Naive thymus-derived CD4-positive, alpha-beta T cell (primary cell): ENCODE data around the gene FSTL3. TPM values are rescaled to one million over a fixed set of nuclear protein-coding genes. Genes with fewer than 3 reads are reported as not detected.

Experiments used
- ATAC-seq: fragments of 150-1000 bp; cut with Tn5 transposase; 2 replicates; pipeline ENCODE4 v1.10.0; 2021; ENCODE audit warnings: mild to moderate bottlenecking, moderate library complexity
- CTCF ChIA-PET: fragments of 350-600 bp; sonication (Branson Sonifier 250); formaldehyde crosslinking; loops from one replicate; lab custom pipeline; 2021; ENCODE audit warnings: antibody characterized with exemption; lab: Charles Lee
- POLR2A ChIA-PET: fragments of 350-600 bp; sonication (Branson Sonifier 250); formaldehyde crosslinking; loops from one replicate; lab custom pipeline; 2021; ENCODE audit warnings: antibody characterized with exemption, inconsistent platforms; lab: Charles Lee
- DNase-seq, 9 donors: peaks; one replicate each; pipeline versions ENCODE4 v3.0.0 to v3.0.0-alpha.2; 2020 to 2022; ENCODE audit warnings: mixed read lengths in 1 of 9
- H3K27ac ChIP-seq: one replicate; pipeline ENCODE4 v1.7.0; 2013; ENCODE audit warnings: mild to moderate bottlenecking, low read depth, low read length, moderate library complexity
- H3K27me3 ChIP-seq, 2 donors: one replicate each; pipeline ENCODE4 v1.7.0; 2013; ENCODE audit warnings: low read length in 2 of 2, mild to moderate bottlenecking in 2 of 2, moderate library complexity in 2 of 2; ENCODE audit not compliant: control insufficient read depth in 2 of 2, insufficient read depth in 2 of 2
- H3K36me3 ChIP-seq, 3 experiments: 1 replicate in 2 of 3; 2 replicates in 1 of 3; pipeline ENCODE4 v1.7.0; 2013; ENCODE audit warnings: low read length in 3 of 3, mild to moderate bottlenecking in 3 of 3, moderate library complexity in 1 of 3; ENCODE audit not compliant: insufficient read depth in 3 of 3, control insufficient read depth in 2 of 3
- H3K4me1 ChIP-seq, 2 donors: one replicate each; pipeline ENCODE4 v1.7.0; 2013; ENCODE audit warnings: low read length in 2 of 2, mild to moderate bottlenecking in 2 of 2, moderate library complexity in 1 of 2; ENCODE audit not compliant: control insufficient read depth in 2 of 2, insufficient read depth in 2 of 2
- H3K4me3 ChIP-seq: 2 replicates; pipeline ENCODE4 v1.7.0; 2013; ENCODE audit warnings: mild to moderate bottlenecking, low read length
- H3K9me3 ChIP-seq, 3 experiments: 1 replicate in 2 of 3; 2 replicates in 1 of 3; pipeline ENCODE4 v1.7.0; 2013; ENCODE audit warnings: low read length in 3 of 3; ENCODE audit not compliant: control insufficient read depth in 2 of 3
- H3K27ac Mint-ChIP-seq, 9 donors: one replicate each; pipeline ENCODE4 v1.8.0; 2020 to 2022; ENCODE audit warnings: mixed read lengths in 9 of 9, mild to moderate bottlenecking in 8 of 9, moderate library complexity in 5 of 9, inconsistent platforms in 2 of 9
- H3K27me3 Mint-ChIP-seq, 5 donors: one replicate each; pipeline ENCODE4 v1.8.0; 2021 to 2022; ENCODE audit warnings: mixed read lengths in 5 of 5, mild to moderate bottlenecking in 1 of 5
- H3K36me3 Mint-ChIP-seq, 5 donors: one replicate each; pipeline ENCODE4 v1.8.0; 2020 to 2022; ENCODE audit warnings: mixed read lengths in 5 of 5, mild to moderate bottlenecking in 3 of 5, inconsistent platforms in 1 of 5
- H3K4me1 Mint-ChIP-seq, 7 donors: one replicate each; pipeline ENCODE4 v1.8.0; 2020 to 2022; ENCODE audit warnings: mixed read lengths in 7 of 7, mild to moderate bottlenecking in 3 of 7, inconsistent platforms in 1 of 7
- H3K4me3 Mint-ChIP-seq, 10 donors: one replicate each; pipeline ENCODE4 v1.8.0; 2020 to 2022; ENCODE audit warnings: mild to moderate bottlenecking in 10 of 10, mixed read lengths in 10 of 10, moderate library complexity in 6 of 10, inconsistent platforms in 2 of 10
- H3K9me3 Mint-ChIP-seq, 11 donors: one replicate each; pipeline ENCODE4 v1.8.0; 2020 to 2022; ENCODE audit warnings: mixed read lengths in 11 of 11, mild to moderate bottlenecking in 4 of 11, inconsistent platforms in 1 of 11, moderate library complexity in 1 of 11
- intact Hi-C, 2 donors: fragments of 100-400 bp; cut with micrococcal nuclease; formaldehyde crosslinking; loops; one replicate each; pipeline ENCODE4 v1.15.1; 2023
- polyA plus RNA-seq, 2 donors: library from polyadenylated mRNA; unstranded; fragments of 300-500 nt; fragmentation: Illumina TruSeq; gene quantifications; one replicate each; pipeline ENCODE4 v1.2.3, GENCODE V29; 2021
- total RNA-seq, 6 experiments: library from RNA in 5 of 6; stranded (reverse) in 5 of 6; gene quantifications; 1 replicate in 5 of 6; 2 replicates in 1 of 6; pipeline ENCODE4 v1.2.3 and lab custom pipeline; 2021 to 2026

FSTL3 gene
- total and polyA plus RNA-seq, 7 experiments from 2014 or later: 2.7 to 6.4 (median 4.7) TPM

- H3K4me1 Mint-ChIP-seq: peaks cover 0 to 6% (median 0%) of the 10 kb centered on the region in 7 donors
- H3K4me3 Mint-ChIP-seq: no peak overlapping the region
- Histone ChIP-seq H3K4me3 (no peak overlapping the region), H3K27me3 (no peaks in the 10 kb centered on the region), H3K4me1 (peaks cover 0 to 3% of the 10 kb centered on the region in 2 donors), H3K27ac (no peak overlapping the region), H3K9me3 (no peaks in the 10 kb centered on the region), H3K36me3 (peaks cover 0 to 53% (median 6%) of the 10 kb centered on the region in 3 experiments)
- POLR2A ChIA-PET: no interaction called here
- ATAC-seq: no peak
- CTCF ChIA-PET: interaction anchor here (0.5 kb wide), 1 partner anchor 35 kb away, joined by 3 read pairs; no protein-coding TSS in a partner anchor
- intact Hi-C loops: no loop called here
- H3K36me3 Mint-ChIP-seq: peaks cover 0 to 4% (median 0%) of the 10 kb centered on the region in 5 donors
- no peak for DNase-seq
- no peaks in the 10 kb centered on the region for H3K27me3 Mint-ChIP-seq
- H3K27ac Mint-ChIP-seq: peak overlapping the region in 1 of 9 donors; percentile 66
- H3K9me3 Mint-ChIP-seq: no peaks in the 10 kb centered on the region
Observed at GRCh38 chr19:644789-645188, 31.4 kb upstream of the FSTL3 start.

GRCh38 chr19:645912-646778, 30.0 kb upstream of the FSTL3 start:
- H3K9me3 Mint-ChIP-seq: no peaks in the 10 kb centered on the region
- no peak overlapping the region for H3K4me3 Mint-ChIP-seq
- Histone ChIP-seq H3K9me3 (no peaks in the 10 kb centered on the region), H3K36me3 (peaks cover 0 to 64% (median 10%) of the 10 kb centered on the region in 3 experiments), H3K4me1 (no peaks in the 10 kb centered on the region), H3K27me3 (no peaks in the 10 kb centered on the region), H3K27ac (no peak overlapping the region), H3K4me3 (no peak overlapping the region)
- ChIA-PET CTCF (no interaction called here), POLR2A (no interaction called here)
- H3K4me1 Mint-ChIP-seq: no peaks in the 10 kb centered on the region
- DNase-seq (no peak), ATAC-seq (peak; percentile 10)
- intact Hi-C loops: no loop called here
- H3K27me3 Mint-ChIP-seq: no peaks in the 10 kb centered on the region
- peak overlapping the region in 1 of 9 donors; percentile 36 for H3K27ac Mint-ChIP-seq
- peaks cover 0 to 4% (median 0%) of the 10 kb centered on the region in 5 donors for H3K36me3 Mint-ChIP-seq

- ATAC-seq (peak; percentile 13), DNase-seq (no peak)
- peaks cover 0 to 4% (median 0%) of the 10 kb centered on the region in 5 donors for H3K36me3 Mint-ChIP-seq
- no peak overlapping the region for H3K27ac ChIP-seq
- ChIA-PET CTCF (no interaction called here), POLR2A (interaction anchor here (0.7 kb wide), 1 partner anchor 13 kb away, joined by 3 read pairs; no protein-coding TSS in a partner anchor)
- no peak overlapping the region for H3K27ac Mint-ChIP-seq
- intact Hi-C loops: no loop called here
- H3K4me1 ChIP-seq: no peaks in the 10 kb centered on the region
- H3K9me3 Mint-ChIP-seq: no peaks in the 10 kb centered on the region
- H3K4me3 Mint-ChIP-seq: no peak overlapping the region
- no peaks in the 10 kb centered on the region for H3K27me3 ChIP-seq
- H3K4me3 ChIP-seq: no peak overlapping the region
- H3K4me1 Mint-ChIP-seq: no peaks in the 10 kb centered on the region
- H3K36me3 ChIP-seq: peaks cover 0 to 73% (median 10%) of the 10 kb centered on the region in 3 experiments
- H3K9me3 ChIP-seq: no peaks in the 10 kb centered on the region
- no peaks in the 10 kb centered on the region for H3K27me3 Mint-ChIP-seq
Observed at GRCh38 chr19:646779-647565, 29.2 kb upstream of the FSTL3 start.

GRCh38 chr19:647566-648284, 28.5 kb upstream of the FSTL3 start:
- H3K27me3 Mint-ChIP-seq: no peaks in the 10 kb centered on the region
- peaks cover 0 to 4% (median 0%) of the 10 kb centered on the region in 5 donors for H3K36me3 Mint-ChIP-seq
- H3K9me3 ChIP-seq: no peaks in the 10 kb centered on the region
- ATAC-seq: no peak
- no peak overlapping the region for H3K4me3 Mint-ChIP-seq
- intact Hi-C loops: no loop called here
- ChIA-PET CTCF (no interaction called here), POLR2A (interaction anchor here (0.7 kb wide), 1 partner anchor 13 kb away, joined by 3 read pairs; no protein-coding TSS in a partner anchor)
- H3K4me3 ChIP-seq: no peak overlapping the region
- H3K27ac ChIP-seq: no peak overlapping the region
- no peak for DNase-seq
- no peaks in the 10 kb centered on the region for H3K9me3 Mint-ChIP-seq
- no peaks in the 10 kb centered on the region for H3K27me3 ChIP-seq
- H3K36me3 ChIP-seq: peaks cover 0 to 80% (median 16%) of the 10 kb centered on the region in 3 experiments
- H3K4me1 Mint-ChIP-seq: no peaks in the 10 kb centered on the region
- peak overlapping the region in 1 of 9 donors; percentile 47 for H3K27ac Mint-ChIP-seq
- H3K4me1 ChIP-seq: no peaks in the 10 kb centered on the region

- CTCF ChIA-PET: no interaction called here
- POLR2A ChIA-PET: no interaction called here
Observed at GRCh38 chr19:648305-648704, 27.9 kb upstream of the FSTL3 start.

More at GRCh38 chr19:648305-648704, 27.9 kb upstream of the FSTL3 start:
- no peaks in the 10 kb centered on the region for H3K27me3 ChIP-seq
- Mint-ChIP-seq H3K4me3 (no peak overlapping the region), H3K36me3 (peaks cover 0 to 4% (median 0%) of the 10 kb centered on the region in 5 donors), H3K9me3 (no peaks in the 10 kb centered on the region), H3K27me3 (no peaks in the 10 kb centered on the region), H3K27ac (no peak overlapping the region), H3K4me1 (peaks cover 0 to 2% (median 0%) of the 10 kb centered on the region in 7 donors)
- H3K4me1 ChIP-seq: no peaks in the 10 kb centered on the region
- H3K4me3 ChIP-seq: no peak overlapping the region
- H3K27ac ChIP-seq: no peak overlapping the region
- DNase-seq (no peak), ATAC-seq (no peak)
- no peaks in the 10 kb centered on the region for H3K9me3 ChIP-seq
- intact Hi-C loops: no loop called here
- peaks cover 0 to 86% (median 21%) of the 10 kb centered on the region in 3 experiments for H3K36me3 ChIP-seq
